Duodenal mucosa (tissue), 2 donors: ENCODE data around the gene RCAN1.

Experiments
- H3K27ac ChIP-seq: one replicate; pipeline ENCODE4 v1.7.0; 2013; ENCODE audit warnings: low read depth, low read length
- H3K27me3 ChIP-seq, 2 donors: one replicate each; pipeline ENCODE4 v1.7.0; 2013; ENCODE audit warnings: low read length in 2 of 2, control low read depth in 1 of 2; ENCODE audit not compliant: insufficient read depth in 2 of 2, control insufficient read depth in 1 of 2
- H3K36me3 ChIP-seq, 2 donors: one replicate each; pipeline ENCODE4 v1.7.0; 2013; ENCODE audit warnings: low read length in 2 of 2, control low read depth in 1 of 2; ENCODE audit not compliant: insufficient read depth in 2 of 2, control insufficient read depth in 1 of 2
- H3K4me1 ChIP-seq, 2 donors: one replicate each; pipeline ENCODE4 v1.7.0; 2013; ENCODE audit warnings: low read length in 2 of 2, control low read depth in 1 of 2; ENCODE audit not compliant: insufficient read depth in 2 of 2, control insufficient read depth in 1 of 2
- H3K4me3 ChIP-seq, 2 donors: one replicate each; pipeline ENCODE4 v1.7.0; 2013; ENCODE audit warnings: low read length in 2 of 2, low read depth in 1 of 2
- H3K9ac ChIP-seq, 2 donors: one replicate each; pipeline ENCODE4 v1.7.0; 2013; ENCODE audit warnings: low read length in 2 of 2, low read depth in 1 of 2
- H3K9me3 ChIP-seq, 2 donors: one replicate each; pipeline ENCODE4 v1.7.0; 2013; ENCODE audit warnings: low read length in 2 of 2, control low read depth in 1 of 2; ENCODE audit not compliant: control insufficient read depth in 1 of 2

Gene RCAN1

GRCh38 chr21:34511787-34512455 is 103.0 kb downstream of the RCAN1 start, which contains the start of gene KCNE1:
TSS of gene KCNE1 (minus strand) at chr21:34512210. CDS start at chr21:34449634, 62,576 bp downstream.
- no peak within 1 kb of the TSS for H3K9ac ChIP-seq

GRCh38 chr21:34511181-34511580 is 103.7 kb downstream of the RCAN1 start:
- Histone ChIP-seq H3K9me3 (no peaks in the 10 kb centered on the region), H3K4me1 (peaks cover 5 to 6% of the 10 kb centered on the region in 2 donors), H3K27me3 (no peaks in the 10 kb centered on the region), H3K9ac (no peak overlapping the region), H3K36me3 (no peaks in the 10 kb centered on the region), H3K4me3 (no peak overlapping the region), H3K27ac (no peak overlapping the region)

More at GRCh38 chr21:34511787-34512455, 103.0 kb downstream of the RCAN1 start, which contains the start of gene KCNE1:
- Histone ChIP-seq H3K36me3 (no peaks in the 10 kb centered on the region), H3K27ac (no peak within 1 kb of the TSS), H3K4me3 (no peak within 1 kb of the TSS), H3K4me1 (peaks cover 5 to 6% of the 10 kb centered on the region in 2 donors), H3K9me3 (no peaks in the 10 kb centered on the region), H3K27me3 (no peaks in the 10 kb centered on the region)

- H3K4me1 ChIP-seq, result peaks cover 5 to 6% of the 10 kb centered on the region in 2 donors
Observed at GRCh38 chr21:34510148-34511142, 104.5 kb downstream of the RCAN1 start.

GRCh38 chr21:34509151-34509550 is 105.8 kb downstream of the RCAN1 start:
- Histone ChIP-seq H3K36me3 (no peaks in the 10 kb centered on the region), H3K4me3 (no peak overlapping the region), H3K9ac (no peak overlapping the region), H3K9me3 (no peaks in the 10 kb centered on the region), H3K4me1 (peaks cover 5 to 6% of the 10 kb centered on the region in 2 donors), H3K27me3 (no peaks in the 10 kb centered on the region), H3K27ac (no peak overlapping the region)

More at GRCh38 chr21:34510148-34511142, 104.5 kb downstream of the RCAN1 start:
- Histone ChIP-seq H3K4me3 (no peak overlapping the region), H3K27ac (no peak overlapping the region), H3K27me3 (no peaks in the 10 kb centered on the region), H3K9ac (no peak overlapping the region), H3K9me3 (no peaks in the 10 kb centered on the region), H3K36me3 (no peaks in the 10 kb centered on the region)

GRCh38 chr21:34504595-34504994 is 110.3 kb downstream of the RCAN1 start:
- no peak overlapping the region for H3K27ac ChIP-seq
- no peak overlapping the region for H3K4me3 ChIP-seq
- no peaks in the 10 kb centered on the region for H3K9me3 ChIP-seq
- no peaks in the 10 kb centered on the region for H3K36me3 ChIP-seq
- no peaks in the 10 kb centered on the region for H3K4me1 ChIP-seq
- H3K9ac ChIP-seq, result no peak overlapping the region
- H3K27me3 ChIP-seq, result no peaks in the 10 kb centered on the region

- no peak overlapping the region for H3K27ac ChIP-seq
Observed at GRCh38 chr21:34502480-34503106, 112.3 kb downstream of the RCAN1 start.

GRCh38 chr21:34501716-34502115 is 113.2 kb downstream of the RCAN1 start:
- H3K4me3 ChIP-seq, result no peak overlapping the region
- no peaks in the 10 kb centered on the region for H3K4me1 ChIP-seq
- H3K9me3 ChIP-seq, result peaks cover 0 to 4% of the 10 kb centered on the region in 2 donors
- H3K27ac ChIP-seq, result no peak overlapping the region
- no peak overlapping the region for H3K9ac ChIP-seq
- H3K36me3 ChIP-seq, result no peaks in the 10 kb centered on the region
- H3K27me3 ChIP-seq, result no peaks in the 10 kb centered on the region

More at GRCh38 chr21:34502480-34503106, 112.3 kb downstream of the RCAN1 start:
- Histone ChIP-seq H3K9ac (no peak overlapping the region), H3K4me1 (no peaks in the 10 kb centered on the region), H3K36me3 (no peaks in the 10 kb centered on the region), H3K4me3 (no peak overlapping the region), H3K9me3 (no peaks in the 10 kb centered on the region), H3K27me3 (no peaks in the 10 kb centered on the region)

GRCh38 chr21:34500191-34500590 is 114.7 kb downstream of the RCAN1 start:
- H3K27me3 ChIP-seq, result no peaks in the 10 kb centered on the region
- no peak overlapping the region for H3K9ac ChIP-seq
- no peaks in the 10 kb centered on the region for H3K4me1 ChIP-seq
- H3K36me3 ChIP-seq, result no peaks in the 10 kb centered on the region
- H3K27ac ChIP-seq, result no peak overlapping the region
- peaks cover 0 to 4% of the 10 kb centered on the region in 2 donors for H3K9me3 ChIP-seq
- no peak overlapping the region for H3K4me3 ChIP-seq

- Histone ChIP-seq H3K27ac (no peak overlapping the region), H3K36me3 (no peaks in the 10 kb centered on the region), H3K9me3 (peaks cover 0 to 4% of the 10 kb centered on the region in 2 donors), H3K27me3 (no peaks in the 10 kb centered on the region), H3K9ac (no peak overlapping the region), H3K4me1 (no peaks in the 10 kb centered on the region), H3K4me3 (no peak overlapping the region)
Observed at GRCh38 chr21:34499116-34499515, 115.8 kb downstream of the RCAN1 start.
